Measurements from ENCODE around the gene SPECC1L.

GRCh38 chr22:24284747-24285203, 14.1 kb downstream of the SPECC1L start:
- TF ChIP-seq POLR2A (IDR thresholded peaks at IDR 0.05; ENCODE audit: low read length): no peak
- TF ChIP-seq GATA1 (IDR thresholded peaks at IDR 0.05; ENCODE audit: low read depth, low read length): no peak
